Measurements from ENCODE around the gene PSME4. TPM values are rescaled to one million over a fixed set of nuclear protein-coding genes. Genes with fewer than 3 reads are reported as not detected.

The PSME4 gene
- total and polyA plus RNA-seq, 2 of the 13 experiments (the other 11 are each of a cell fraction or from before 2014, with no cell fraction given): 52.1 to 77.8 TPM

- TF ChIP-seq IRF9 (CRISPR knock-in tag; IDR thresholded peaks at IDR 0.05; ENCODE audit: borderline replicate concordance): no peak
These were observed 88.8 kb downstream of the PSME4 start (continued) for GRCh38 chr2:53881986-53882385.

GRCh38 chr2:53881360-53881759 is 89.4 kb downstream of the PSME4 start:
- H3K9ac ChIP-seq (ENCODE audit: insufficient read depth, low read depth, low read length): no peak overlapping the region
- peaks cover 6% of the 10 kb centered on the region; the same call in 1 of the 2 replicates for H3K4me1 ChIP-seq (ENCODE audit: insufficient read depth, low read length)
- H3K79me2 ChIP-seq (ENCODE audit: insufficient read depth, low read length): no peaks in the 10 kb centered on the region
- ATAC-seq (no peak), DNase-seq (ENCODE audit: low spot score) (no peak), FAIRE-seq (no peak)
- H3K36me3 ChIP-seq (replicated peaks in 1 of 2; ENCODE audit: control insufficient read depth in 1 of 2, insufficient read depth in 2 of 2, low read length in 2 of 2): peaks cover 30 to 67% of the 10 kb centered on the region in 2 experiments
- no peaks in the 10 kb centered on the region for H3K27me3 ChIP-seq (ENCODE audit: control insufficient read depth in 1 of 2, insufficient read depth in 2 of 2, low read length in 2 of 2)
- no TSS peak for BruUV-seq (replicated peaks)
- H2AFZ ChIP-seq (ENCODE audit: low read length): no peak overlapping the region
- no peaks in the 10 kb centered on the region for H3K9me3 ChIP-seq (ENCODE audit: low read length)
- H3K4me3 ChIP-seq (replicated peaks in 1 of 3; ENCODE audit: insufficient read depth in 1 of 3, low read depth in 2 of 3, low read length in 3 of 3): no peak overlapping the region
- TF ChIP-seq JUND (CRISPR knock-in tag; IDR thresholded peaks at IDR 0.05) (no peak), NR2C2 (CRISPR knock-in tag; IDR thresholded peaks at IDR 0.05; ENCODE audit: borderline replicate concordance) (no peak), SNAPC5 (CRISPR knock-in tag; IDR thresholded peaks at IDR 0.05; ENCODE audit: borderline replicate concordance) (no peak), SNAI1 (CRISPR knock-in tag; IDR thresholded peaks at IDR 0.05; ENCODE audit: borderline replicate concordance) (no peak), ZNF562 (CRISPR knock-in tag; IDR thresholded peaks at IDR 0.05; ENCODE audit: borderline replicate concordance) (no peak), ZNF234 (CRISPR knock-in tag; conservative IDR thresholded peaks at IDR 0.05) (no peak), HBP1 (CRISPR knock-in tag; IDR thresholded peaks at IDR 0.05; ENCODE audit: low read depth) (no peak), AFF4 (CRISPR knock-in tag; IDR thresholded peaks at IDR 0.05) (no peak)
- intact Hi-C loops (cut with micrococcal nuclease; ENCODE audit: unreplicated experiment): no loop called here
- in situ Hi-C loops (cut with HindIII; ENCODE audit: extremely low pct_ligation_motif_present, low pct_unique_long_range_greater_than_20kb): no loop called here
- H3K27ac ChIP-seq (ENCODE audit: extremely low read length, insufficient read depth, low read length): no peak overlapping the region
- POLR2A ChIA-PET: no interaction called here
- CTCF ChIA-PET (ENCODE audit: low intra/inter-chr PET ratio, low total read pairs): no interaction called here
- WGBS (ENCODE audit: low lambda C conversion rate): 92% methylated on average over 2 of the region's 2 CpGs
- H3K4me2 ChIP-seq (ENCODE audit: low read depth, low read length): no peak overlapping the region
- H4K20me1 ChIP-seq (ENCODE audit: insufficient read depth, low read length): no peaks in the 10 kb centered on the region

Measured in HepG2 (cell line).